ENCODE data around the gene MTA3.

Gene MTA3

DNA sequence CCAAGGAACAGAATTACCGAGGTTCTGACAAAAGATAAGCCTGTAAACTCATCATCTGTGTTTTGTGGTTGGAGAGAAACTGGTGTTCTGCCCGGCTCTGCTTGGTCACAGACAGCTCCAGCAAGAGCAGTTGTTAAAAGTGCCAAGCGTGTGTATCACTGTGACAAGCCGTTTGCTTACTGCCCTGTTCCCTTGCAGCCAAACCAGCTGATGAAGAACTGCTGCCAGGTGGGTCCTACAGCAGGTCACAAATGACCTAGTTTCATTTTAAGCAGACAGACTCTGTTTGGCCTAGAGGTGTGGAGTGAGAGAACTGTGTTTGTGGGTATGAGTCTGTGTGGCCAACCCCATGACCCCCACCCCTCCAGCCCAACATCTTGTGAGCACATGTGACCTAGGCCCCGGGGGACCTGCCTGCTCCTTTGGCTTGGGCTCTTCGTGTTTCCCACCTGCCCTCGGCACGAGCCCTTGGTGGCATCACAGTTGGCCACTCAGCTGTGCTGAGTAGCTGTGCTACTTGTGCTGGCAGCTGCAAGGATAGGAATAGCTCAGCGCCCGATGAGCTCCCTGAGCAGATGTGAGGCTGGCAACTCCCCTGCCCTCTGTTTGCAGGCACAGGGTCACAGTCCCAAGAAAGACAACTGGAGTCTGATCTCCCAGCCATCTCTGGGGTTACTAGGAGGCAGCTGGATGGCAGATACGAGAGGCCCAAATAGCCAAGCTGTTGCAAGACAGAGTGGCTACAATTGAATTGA is 185.8 kb downstream of the MTA3 start:
- H3K4me3 ChIP-seq (ENCODE audit: low read depth, low read length) = no peak overlapping the region
- TF ChIP-seq, protein P1, sequence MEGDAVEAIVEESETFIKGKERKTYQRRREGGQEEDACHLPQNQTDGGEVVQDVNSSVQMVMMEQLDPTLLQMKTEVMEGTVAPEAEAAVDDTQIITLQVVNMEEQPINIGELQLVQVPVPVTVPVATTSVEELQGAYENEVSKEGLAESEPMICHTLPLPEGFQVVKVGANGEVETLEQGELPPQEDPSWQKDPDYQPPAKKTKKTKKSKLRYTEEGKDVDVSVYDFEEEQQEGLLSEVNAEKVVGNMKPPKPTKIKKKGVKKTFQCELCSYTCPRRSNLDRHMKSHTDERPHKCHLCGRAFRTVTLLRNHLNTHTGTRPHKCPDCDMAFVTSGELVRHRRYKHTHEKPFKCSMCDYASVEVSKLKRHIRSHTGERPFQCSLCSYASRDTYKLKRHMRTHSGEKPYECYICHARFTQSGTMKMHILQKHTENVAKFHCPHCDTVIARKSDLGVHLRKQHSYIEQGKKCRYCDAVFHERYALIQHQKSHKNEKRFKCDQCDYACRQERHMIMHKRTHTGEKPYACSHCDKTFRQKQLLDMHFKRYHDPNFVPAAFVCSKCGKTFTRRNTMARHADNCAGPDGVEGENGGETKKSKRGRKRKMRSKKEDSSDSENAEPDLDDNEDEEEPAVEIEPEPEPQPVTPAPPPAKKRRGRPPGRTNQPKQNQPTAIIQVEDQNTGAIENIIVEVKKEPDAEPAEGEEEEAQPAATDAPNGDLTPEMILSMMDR (IDR thresholded peaks at IDR 0.05; ENCODE audit: low read depth, low read length) = no peak
- no peak for DNase-seq
- H3K36me3 ChIP-seq = no peaks in the 10 kb centered on the region
- H3K27me3 ChIP-seq (ENCODE audit: insufficient read depth, low read depth, severe bottlenecking) = no peaks in the 10 kb centered on the region
- H3K27ac ChIP-seq = no peak overlapping the region
- H3K9me3 ChIP-seq (ENCODE audit: severe bottlenecking) = no peaks in the 10 kb centered on the region

DNA sequence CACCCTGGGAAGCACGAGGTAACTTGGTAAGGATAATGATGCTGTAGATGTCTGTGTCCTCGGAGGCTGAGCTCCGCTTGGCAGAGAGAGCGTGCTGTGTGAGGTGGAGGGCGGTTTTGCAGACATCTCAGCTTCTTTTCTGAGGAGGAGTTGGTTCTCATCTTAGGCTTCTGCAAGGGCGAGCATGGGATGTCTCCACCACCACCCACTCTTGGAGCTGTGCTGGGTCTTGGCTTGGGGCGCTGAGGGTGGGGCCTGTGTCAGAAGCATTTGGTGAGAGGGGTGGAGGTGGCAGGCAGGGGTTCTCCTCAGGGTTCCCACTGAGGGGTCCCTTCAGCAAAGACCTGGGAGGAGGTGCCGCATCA is 186.3 kb downstream of the MTA3 start:
- Histone ChIP-seq H3K27ac (no peak overlapping the region), H3K27me3 (ENCODE audit: insufficient read depth, low read depth, severe bottlenecking) (no peaks in the 10 kb centered on the region), H3K36me3 (no peaks in the 10 kb centered on the region), H3K4me3 (ENCODE audit: low read depth, low read length) (no peak overlapping the region), H3K9me3 (ENCODE audit: severe bottlenecking) (no peaks in the 10 kb centered on the region)
- no peak for DNase-seq
- TF ChIP-seq, protein P1 (IDR thresholded peaks at IDR 0.05; ENCODE audit: low read depth, low read length) = no peak

DNA sequence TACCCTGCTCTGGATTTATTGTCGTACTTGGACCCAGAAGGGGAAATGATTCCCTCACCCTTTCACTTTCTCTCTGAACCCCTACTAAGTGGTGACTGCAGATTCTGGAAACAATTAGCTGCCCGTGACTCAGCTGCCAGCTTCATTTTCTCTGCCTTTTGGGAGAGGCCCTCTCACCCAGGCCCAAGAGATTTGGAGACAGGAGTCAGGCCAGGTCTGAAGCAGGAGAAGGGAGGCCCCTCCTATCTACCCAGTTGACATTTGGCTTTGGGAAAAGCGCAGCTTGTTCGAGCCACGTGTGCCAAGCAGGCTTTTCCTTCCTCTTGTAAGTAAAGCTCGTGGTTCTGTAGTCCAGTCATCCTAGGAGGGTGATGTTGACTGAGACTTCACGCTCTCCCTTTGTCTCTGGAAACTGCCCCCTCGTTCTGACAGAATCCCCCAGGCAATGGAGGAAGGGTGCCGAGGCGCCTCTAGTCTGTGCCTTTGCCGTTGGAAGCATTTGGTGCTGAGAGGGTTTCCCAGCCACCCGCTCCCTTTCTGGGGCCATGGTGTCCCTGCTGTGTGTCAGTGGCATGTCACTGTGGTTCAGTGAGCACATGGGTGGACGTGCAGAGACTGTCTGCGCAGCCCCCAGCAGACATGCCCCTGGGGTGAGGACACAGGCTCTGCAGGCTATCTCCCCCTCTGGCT is 186.9 kb downstream of the MTA3 start:
- Histone ChIP-seq H3K27me3 (ENCODE audit: insufficient read depth, low read depth, severe bottlenecking) (no peaks in the 10 kb centered on the region), H3K4me3 (ENCODE audit: low read depth, low read length) (no peak overlapping the region), H3K36me3 (no peaks in the 10 kb centered on the region), H3K27ac (no peak overlapping the region), H3K9me3 (ENCODE audit: severe bottlenecking) (no peaks in the 10 kb centered on the region)
- TF ChIP-seq, protein P1 (IDR thresholded peaks at IDR 0.05; ENCODE audit: low read depth, low read length) = no peak
- no peak for DNase-seq

DNA sequence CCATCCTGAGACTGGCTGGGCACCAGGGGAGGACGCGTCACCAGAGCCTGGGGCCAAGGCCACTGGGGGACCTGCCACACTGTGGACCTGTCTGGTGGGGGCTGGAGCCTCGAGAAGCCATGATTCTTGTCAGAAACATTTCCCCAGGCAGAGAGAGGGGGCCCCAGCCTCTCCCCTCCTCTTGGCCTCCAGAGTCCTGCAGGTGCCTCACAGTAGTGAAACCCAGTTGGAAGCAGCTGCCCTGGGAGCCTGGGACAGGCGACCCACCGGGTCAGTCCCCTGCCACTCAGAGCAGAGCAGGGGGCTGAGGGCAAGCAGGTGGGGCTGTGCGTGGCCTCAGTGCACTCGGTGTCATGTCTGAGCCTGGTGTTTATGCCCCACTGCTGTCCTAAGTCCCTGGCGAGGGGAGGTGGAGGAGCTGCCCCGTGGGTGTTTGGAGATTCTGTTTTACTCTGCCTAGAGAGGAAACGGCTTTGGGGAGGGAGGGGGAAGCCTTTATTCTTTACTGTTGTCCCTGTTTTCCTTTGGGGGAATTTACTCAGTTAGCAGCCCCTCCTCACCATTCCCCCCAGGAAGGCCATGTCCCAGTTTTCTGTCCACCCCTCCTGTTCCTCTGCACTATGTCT is 187.8 kb downstream of the MTA3 start:
- no peaks in the 10 kb centered on the region for H3K36me3 ChIP-seq
- TF ChIP-seq, protein P1 (IDR thresholded peaks at IDR 0.05; ENCODE audit: low read depth, low read length) = no peak

DNA sequence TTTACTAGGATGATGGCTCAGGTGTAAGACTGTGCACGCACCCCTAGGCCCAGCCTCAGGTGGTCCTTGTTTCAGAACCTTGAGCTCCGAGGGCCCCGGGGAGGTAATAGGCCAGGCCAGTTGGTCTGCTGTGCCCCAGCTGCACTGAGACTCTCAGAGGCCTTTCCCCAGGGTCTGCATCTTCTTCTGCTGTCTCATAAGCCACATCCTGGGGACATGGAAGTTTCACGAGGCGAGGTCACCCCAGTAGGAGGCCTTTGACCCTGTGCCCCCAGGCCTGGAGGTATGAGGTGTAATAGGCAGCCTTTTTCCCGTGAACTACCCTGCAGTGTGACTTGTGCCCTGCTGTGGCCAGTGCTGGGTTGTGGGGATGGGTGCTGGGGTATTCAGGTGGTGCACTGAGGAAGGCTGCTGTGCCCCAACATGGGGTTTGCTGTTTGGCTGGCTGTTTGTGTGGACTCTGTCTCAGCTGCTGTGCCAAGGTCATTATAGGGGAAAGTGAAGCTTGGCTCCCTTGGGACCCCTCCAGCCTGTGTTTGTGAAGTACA is 188.6 kb downstream of the MTA3 start:
- Histone ChIP-seq H3K9me3 (ENCODE audit: severe bottlenecking) (no peaks in the 10 kb centered on the region), H3K27ac (no peak overlapping the region), H3K36me3 (no peaks in the 10 kb centered on the region), H3K4me3 (ENCODE audit: low read depth, low read length) (no peak overlapping the region), H3K27me3 (ENCODE audit: insufficient read depth, low read depth, severe bottlenecking) (no peaks in the 10 kb centered on the region)
- DNase-seq = no peak
- TF ChIP-seq, protein P1 (IDR thresholded peaks at IDR 0.05; ENCODE audit: low read depth, low read length) = no peak

More for the DNA sequence above, 187.8 kb downstream of the MTA3 start:
- Histone ChIP-seq H3K27ac (no peak overlapping the region), H3K27me3 (ENCODE audit: insufficient read depth, low read depth, severe bottlenecking) (no peaks in the 10 kb centered on the region), H3K4me3 (ENCODE audit: low read depth, low read length) (no peak overlapping the region), H3K9me3 (ENCODE audit: severe bottlenecking) (no peaks in the 10 kb centered on the region)
- DNase-seq = no peak

Measured in WERI-Rb-1 (cell line).